Gastroesophageal sphincter (tissue), 4 donors: ENCODE results near the gene IL17RD. TPM values are rescaled to one million over a fixed set of nuclear protein-coding genes. Genes with fewer than 3 reads are reported as not detected.

ENCODE experiments used
- ATAC-seq: fragments of 150-250 bp; one replicate; pipeline ENCODE4 v1.9.1; 2016; ENCODE audit warnings: mild to moderate bottlenecking, moderate library complexity
- H3K27ac ChIP-seq, 4 donors: fragments of 200-600 bp; sonication (generic) in 3 of 4; 1 replicate in 3 of 4; 2 replicates in 1 of 4; pipeline ENCODE4 v1.5.1; 2016 to 2019
- H3K27me3 ChIP-seq: fragments of 200-600 bp; sonication (generic); one replicate; pipeline ENCODE4 v1.5.1; 2019
- H3K36me3 ChIP-seq, 2 donors: fragments of 200-600 bp; sonication (generic); one replicate each; pipeline ENCODE4 v1.5.1; 2019; ENCODE audit warnings: control low read depth in 1 of 2
- H3K4me1 ChIP-seq, 3 donors: fragments of 200-600 bp; sonication (generic); 1 replicate in 2 of 3; 2 replicates in 1 of 3; pipeline ENCODE4 v1.5.1; 2016 to 2019; ENCODE audit warnings: control low read depth in 2 of 3
- H3K4me3 ChIP-seq, 2 donors: fragments of 200-600 bp; sonication (generic); one replicate each; pipeline ENCODE4 v1.5.1; 2019; ENCODE audit warnings: mild to moderate bottlenecking in 1 of 2, moderate library complexity in 1 of 2
- H3K9me3 ChIP-seq, 3 donors: fragments of 200-600 bp; sonication (generic); one replicate each; pipeline ENCODE4 v1.5.1; 2017 to 2019; ENCODE audit warnings: control low read depth in 2 of 3
- EP300 ChIP-seq: sonication (generic); formaldehyde crosslinking; IDR thresholded peaks from one replicate; pipeline ENCODE4 v1.6.1; 2017; ENCODE audit warnings: antibody characterized with exemption, mild to moderate bottlenecking
- POLR2A ChIP-seq, 2 donors: fragments of 450-650 bp; IDR thresholded peaks; one replicate each; pipeline ENCODE4 v1.6.1; 2017; ENCODE audit warnings: antibody characterized with exemption in 2 of 2, mild to moderate bottlenecking in 2 of 2, moderate library complexity in 1 of 2
- POLR2AphosphoS5 ChIP-seq: sonication (generic); formaldehyde crosslinking; IDR thresholded peaks from one replicate; pipeline ENCODE4 v1.6.1; 2017; ENCODE audit warnings: antibody characterized with exemption
- WGBS, 2 donors: methylation state at CpG; one replicate each; pipeline ENCODE4 v1.1.5; 2018; ENCODE audit warnings: low coverage in 1 of 2; 5-methylcytosine and 5-hydroxymethylcytosine counted together
- total RNA-seq, 4 donors: library from RNA; depleted of rRNA; stranded (reverse); fragments of >200 nt; gene quantifications; one replicate each; pipeline ENCODE4 v1.1.0, GENCODE V29; 2016
- TF ChIP-seq, protein P1 (sequence below), 4 experiments: fragments of 200-600 bp in 2 of 4; fragments of 450-650 bp in 2 of 4; sonication (generic) in 1 of 4; IDR thresholded peaks; one replicate each; pipeline ENCODE4 v1.5.1; 2017 to 2019; ENCODE audit warnings: antibody characterized with exemption in 4 of 4, mild to moderate bottlenecking in 2 of 4, moderate library complexity in 2 of 4

Gene IL17RD
- total RNA-seq, 4 donors from 2014 or later, result 4.5 to 15.9 (median 8.7) TPM

DNA sequence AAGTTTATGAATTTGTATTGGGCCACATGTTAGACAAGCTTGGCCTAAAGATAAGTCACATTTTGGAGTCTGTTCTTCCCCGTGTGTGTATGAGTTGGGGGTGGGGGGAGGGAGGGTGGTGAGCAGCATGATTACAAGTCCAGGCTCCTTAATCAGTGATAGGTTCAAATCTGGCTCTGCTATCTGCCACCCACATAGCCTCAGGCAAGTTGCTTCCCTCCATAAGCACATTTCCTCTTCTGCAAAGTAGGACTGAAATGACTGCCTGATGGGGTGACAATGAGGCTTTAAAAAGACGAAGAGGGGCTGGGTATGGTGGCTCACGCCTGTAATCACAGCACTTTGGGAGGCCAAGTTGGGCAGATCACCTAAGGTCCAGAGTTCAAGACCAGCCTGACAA lies 105.7 kb downstream of the IL17RD start:
- Histone ChIP-seq H3K4me3 (no peak overlapping the region), H3K9me3 (no peaks in the 10 kb centered on the region), H3K27me3 (no peaks in the 10 kb centered on the region), H3K36me3 (no peaks in the 10 kb centered on the region), H3K27ac (peak overlapping the region in 1 of 4 donors; percentile 54), H3K4me1 (peaks cover 0 to 51% (median 19%) of the 10 kb centered on the region in 3 donors)
- 68% methylated on average over 2 of the region's 3 CpGs; no CpG with 5 or more reads in 1 of the 2 donors for WGBS, 2 donors
- TF ChIP-seq EP300 (no peak), POLR2A (IDR thresholded peaks at IDR 0.05) (no peak), POLR2AphosphoS5 (no peak)
- TF ChIP-seq, protein P1, sequence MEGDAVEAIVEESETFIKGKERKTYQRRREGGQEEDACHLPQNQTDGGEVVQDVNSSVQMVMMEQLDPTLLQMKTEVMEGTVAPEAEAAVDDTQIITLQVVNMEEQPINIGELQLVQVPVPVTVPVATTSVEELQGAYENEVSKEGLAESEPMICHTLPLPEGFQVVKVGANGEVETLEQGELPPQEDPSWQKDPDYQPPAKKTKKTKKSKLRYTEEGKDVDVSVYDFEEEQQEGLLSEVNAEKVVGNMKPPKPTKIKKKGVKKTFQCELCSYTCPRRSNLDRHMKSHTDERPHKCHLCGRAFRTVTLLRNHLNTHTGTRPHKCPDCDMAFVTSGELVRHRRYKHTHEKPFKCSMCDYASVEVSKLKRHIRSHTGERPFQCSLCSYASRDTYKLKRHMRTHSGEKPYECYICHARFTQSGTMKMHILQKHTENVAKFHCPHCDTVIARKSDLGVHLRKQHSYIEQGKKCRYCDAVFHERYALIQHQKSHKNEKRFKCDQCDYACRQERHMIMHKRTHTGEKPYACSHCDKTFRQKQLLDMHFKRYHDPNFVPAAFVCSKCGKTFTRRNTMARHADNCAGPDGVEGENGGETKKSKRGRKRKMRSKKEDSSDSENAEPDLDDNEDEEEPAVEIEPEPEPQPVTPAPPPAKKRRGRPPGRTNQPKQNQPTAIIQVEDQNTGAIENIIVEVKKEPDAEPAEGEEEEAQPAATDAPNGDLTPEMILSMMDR (IDR thresholded peaks at IDR 0.05), result no peak
- ATAC-seq, result no peak

GRCh38 chr3:57057351-57057750 lies 107.8 kb downstream of the IL17RD start:
- WGBS, 2 donors, result 66 to 87% methylated on average over 2 to 5 of the region's 6 CpGs
- no peak for ATAC-seq
- no peaks in the 10 kb centered on the region for H3K27me3 ChIP-seq
- H3K4me1 ChIP-seq, result peaks cover 0 to 31% (median 19%) of the 10 kb centered on the region in 3 donors
- H3K4me3 ChIP-seq, result no peak overlapping the region
- no peaks in the 10 kb centered on the region for H3K9me3 ChIP-seq
- no peaks in the 10 kb centered on the region for H3K36me3 ChIP-seq
- TF ChIP-seq EP300 (no peak), POLR2A (IDR thresholded peaks at IDR 0.05) (no peak), POLR2AphosphoS5 (no peak)
- TF ChIP-seq, protein P1 (IDR thresholded peaks at IDR 0.05), result no peak
- H3K27ac ChIP-seq, result no peak overlapping the region

DNA sequence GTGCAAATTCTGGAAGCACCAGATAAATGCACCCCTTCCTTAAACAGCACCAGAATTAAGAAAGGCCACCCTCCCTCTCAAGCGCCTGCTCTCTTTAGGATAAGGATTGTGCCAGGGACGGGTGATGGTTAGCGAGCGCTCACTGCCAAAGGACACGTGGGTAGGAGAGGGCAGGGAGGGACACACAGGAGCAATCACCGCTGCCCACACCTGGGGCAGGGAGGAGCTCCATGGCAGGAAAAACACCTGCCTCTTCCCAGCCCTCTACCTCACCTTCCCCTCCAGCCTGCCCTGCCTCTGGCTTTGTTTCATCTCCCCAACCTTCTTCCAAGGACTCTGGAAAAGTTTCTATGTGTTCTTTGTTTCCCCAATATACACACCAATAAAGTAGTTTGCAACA lies 112.0 kb downstream of the IL17RD start:
- Histone ChIP-seq H3K4me3 (no peak overlapping the region), H3K27me3 (no peaks in the 10 kb centered on the region), H3K4me1 (peaks cover 0 to 16% (median 9%) of the 10 kb centered on the region in 3 donors), H3K36me3 (no peaks in the 10 kb centered on the region), H3K27ac (no peak overlapping the region), H3K9me3 (no peaks in the 10 kb centered on the region)
- WGBS, 2 donors, result 100% methylated on average over 1 to 3 of the region's 6 CpGs
- no peak for ATAC-seq
- TF ChIP-seq, protein P1 (IDR thresholded peaks at IDR 0.05), result no peak
- TF ChIP-seq POLR2AphosphoS5 (no peak), EP300 (no peak), POLR2A (IDR thresholded peaks at IDR 0.05) (no peak)

DNA sequence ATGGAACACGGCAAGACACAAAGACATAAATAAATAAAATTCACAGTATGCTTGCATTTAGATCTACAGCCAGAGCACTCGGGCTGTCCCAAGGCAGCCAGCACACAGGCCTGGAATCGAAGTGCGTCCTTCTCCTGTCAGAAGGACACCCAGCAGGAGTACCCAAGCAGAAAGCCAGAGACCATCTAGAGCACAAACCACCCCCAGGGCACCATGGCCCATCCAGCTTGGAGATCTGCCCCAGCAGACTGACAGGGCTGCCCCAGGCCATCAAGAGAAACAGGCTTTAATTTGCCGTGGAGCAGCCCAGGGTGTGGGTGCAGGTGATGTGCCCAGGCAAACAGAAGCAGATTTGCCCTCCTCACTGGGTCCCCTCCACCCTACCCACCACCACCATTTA lies 112.5 kb downstream of the IL17RD start:
- WGBS, 2 donors, result no CpG with 5 or more reads among the region's 5 CpGs
- no peak for ATAC-seq
- H3K36me3 ChIP-seq, result no peaks in the 10 kb centered on the region
- no peaks in the 10 kb centered on the region for H3K9me3 ChIP-seq
- H3K4me3 ChIP-seq, result no peak overlapping the region
- no peaks in the 10 kb centered on the region for H3K27me3 ChIP-seq
- H3K4me1 ChIP-seq, result peaks cover 0 to 21% (median 13%) of the 10 kb centered on the region in 3 donors
- no peak overlapping the region for H3K27ac ChIP-seq
- TF ChIP-seq POLR2A (IDR thresholded peaks at IDR 0.05) (no peak), EP300 (no peak), POLR2AphosphoS5 (no peak)
- TF ChIP-seq, protein P1 (IDR thresholded peaks at IDR 0.05), result no peak

- peaks cover 0 to 43% (median 25%) of the 10 kb centered on the region in 3 donors for H3K4me1 ChIP-seq
- no peak for ATAC-seq
- H3K27me3 ChIP-seq, result no peaks in the 10 kb centered on the region
- H3K9me3 ChIP-seq, result no peaks in the 10 kb centered on the region
- peak overlapping the region in 2 of 4 donors; percentile 18 to 46 for H3K27ac ChIP-seq
- H3K36me3 ChIP-seq, result no peaks in the 10 kb centered on the region
- H3K4me3 ChIP-seq, result no peak overlapping the region
- WGBS, 2 donors, result 88% methylated on average over 4 of the region's 4 CpGs; no CpG with 5 or more reads in 1 of the 2 donors
- TF ChIP-seq POLR2AphosphoS5 (no peak), POLR2A (IDR thresholded peaks at IDR 0.05) (no peak), EP300 (no peak)
- TF ChIP-seq, protein P1 (IDR thresholded peaks at IDR 0.05), result no peak
Observed at GRCh38 chr3:57048728-57049127, 116.4 kb downstream of the IL17RD start.
